PC-9 (cell line): ENCODE results near the gene TENM4. TPM values are rescaled to one million over a fixed set of nuclear protein-coding genes. Genes with fewer than 3 reads are reported as not detected.

Experiments
- BruUV-seq: library from RNA; stranded (reverse); fragments of 400-500 nt; replicated peaks from 2 replicates; lab custom pipeline; 2021; lab: Mats Ljungman, UMichigan
- CTCF ChIA-PET: fragments of 300-600 bp; sonication (Branson Sonifier 250); formaldehyde crosslinking; loops from one replicate; lab custom pipeline; 2022; ENCODE audit warnings: antibody characterized with exemption; lab: Charles Lee
- POLR2A ChIA-PET: fragments of 300-600 bp; sonication (Branson Sonifier 250); formaldehyde crosslinking; loops from one replicate; lab custom pipeline; 2022; ENCODE audit warnings: antibody characterized with exemption; ENCODE audit not compliant: unreplicated experiment; lab: Charles Lee
- DNase-seq, 2 experiments: peaks; one replicate each; pipeline versions ENCODE4 v3.0.0 to v3.0.0-alpha.2; 2015 to 2022; ENCODE audit warnings: mixed read lengths in 1 of 2
- H2AFZ ChIP-seq: fragments of 200-600 bp; sonication (generic); 2 replicates; pipeline ENCODE4 v1.8.1; 2017; ENCODE audit warnings: antibody characterized with exemption
- H3F3A ChIP-seq: fragments of 200-600 bp; sonication (generic); 2 replicates; pipeline ENCODE4 v1.8.1; 2017; ENCODE audit warnings: antibody characterized with exemption, mild to moderate bottlenecking, low read depth; ENCODE audit not compliant: insufficient read depth
- H3K27ac ChIP-seq: fragments of 200-600 bp; sonication (generic); 2 replicates; pipeline ENCODE4 v1.6.1; 2016; ENCODE audit warnings: mixed run types
- H3K27me3 ChIP-seq: fragments of 200-600 bp; sonication (generic); 2 replicates; pipeline ENCODE4 v1.6.1; 2016; ENCODE audit warnings: low read depth, mixed run types; ENCODE audit not compliant: insufficient read depth
- H3K36me3 ChIP-seq: fragments of 200-600 bp; sonication (generic); 2 replicates; pipeline ENCODE4 v1.6.1; 2016; ENCODE audit warnings: low read depth, mixed run types
- H3K4me1 ChIP-seq: fragments of 200-600 bp; sonication (generic); replicated peaks from 2 replicates; pipeline ENCODE4 v1.6.1; 2016; ENCODE audit warnings: mixed run types; ENCODE audit not compliant: insufficient read depth
- H3K4me2 ChIP-seq: fragments of 200-600 bp; sonication (generic); 2 replicates; pipeline ENCODE4 v1.6.1; 2017; ENCODE audit warnings: mixed run types
- H3K4me3 ChIP-seq: fragments of 200-600 bp; sonication (generic); 2 replicates; pipeline ENCODE4 v1.6.1; 2016; ENCODE audit warnings: mixed run types
- H3K79me2 ChIP-seq: fragments of 200-600 bp; sonication (generic); 2 replicates; pipeline ENCODE4 v1.6.1; 2017; ENCODE audit warnings: low read depth, mixed run types
- H3K9me2 ChIP-seq: fragments of 200-600 bp; sonication (generic); 2 replicates; pipeline ENCODE4 v1.8.1; 2017; ENCODE audit warnings: mild to moderate bottlenecking; ENCODE audit not compliant: insufficient read depth
- H3K9me3 ChIP-seq: fragments of 200-600 bp; sonication (generic); 2 replicates; pipeline ENCODE4 v1.8.1; 2016; ENCODE audit warnings: low read depth; ENCODE audit not compliant: insufficient read depth
- H4K20me1 ChIP-seq: fragments of 200-600 bp; sonication (generic); 2 replicates; pipeline ENCODE4 v1.8.1; 2017; ENCODE audit not compliant: insufficient read depth
- CTCF ChIP-seq: fragments of 200-600 bp; sonication (generic); conservative IDR thresholded peaks from 2 replicates; pipeline ENCODE4 v1.6.1; 2017; ENCODE audit warnings: mixed run types, antibody characterized with exemption, mild to moderate bottlenecking, moderate library complexity
- EZH2 ChIP-seq: fragments of 200-600 bp; sonication (generic); IDR thresholded peaks from 2 replicates; pipeline ENCODE4 v1.8.0; 2017; ENCODE audit warnings: antibody characterized with exemption, low read depth
- intact Hi-C: fragments of 100-400 bp; cut with micrococcal nuclease; formaldehyde crosslinking; loops from one replicate; pipeline ENCODE4 v1.10.0; 2022; ENCODE audit not compliant: unreplicated experiment
- total RNA-seq: library from RNA; stranded (reverse); gene quantifications from 2 replicates; pipeline ENCODE4 v1.2.3, GENCODE V29; 2021

Gene TENM4
- total RNA-seq, 1 experiment from 2014 or later = not detected

- no peak overlapping the region for H2AFZ ChIP-seq
- no peak for DNase-seq
- H3K9me3 ChIP-seq = no peaks in the 10 kb centered on the region
- intact Hi-C loops = no loop called here
- H3K4me3 ChIP-seq = no peak overlapping the region
- TF ChIP-seq CTCF (no peak), EZH2 (no peak)
- BruUV-seq = no TSS peak
- no peaks in the 10 kb centered on the region for H4K20me1 ChIP-seq
- H3K36me3 ChIP-seq = no peaks in the 10 kb centered on the region
- H3K4me1 ChIP-seq = no peaks in the 10 kb centered on the region
- peaks cover 59% of the 10 kb centered on the region for H3K27me3 ChIP-seq
- H3F3A ChIP-seq = no peaks in the 10 kb centered on the region
- H3K27ac ChIP-seq = no peak overlapping the region
- no peaks in the 10 kb centered on the region for H3K79me2 ChIP-seq
- POLR2A ChIA-PET = no interaction called here
- no peaks in the 10 kb centered on the region for H3K9me2 ChIP-seq
- CTCF ChIA-PET = interaction anchor here (1.1 kb wide), 1 partner anchor 39 kb away, joined by 14 read pairs; no protein-coding TSS in a partner anchor
- no peak overlapping the region for H3K4me2 ChIP-seq
These were observed 802 bp downstream of the TENM4 start for GRCh38 chr11:79439886-79440570.

DNA sequence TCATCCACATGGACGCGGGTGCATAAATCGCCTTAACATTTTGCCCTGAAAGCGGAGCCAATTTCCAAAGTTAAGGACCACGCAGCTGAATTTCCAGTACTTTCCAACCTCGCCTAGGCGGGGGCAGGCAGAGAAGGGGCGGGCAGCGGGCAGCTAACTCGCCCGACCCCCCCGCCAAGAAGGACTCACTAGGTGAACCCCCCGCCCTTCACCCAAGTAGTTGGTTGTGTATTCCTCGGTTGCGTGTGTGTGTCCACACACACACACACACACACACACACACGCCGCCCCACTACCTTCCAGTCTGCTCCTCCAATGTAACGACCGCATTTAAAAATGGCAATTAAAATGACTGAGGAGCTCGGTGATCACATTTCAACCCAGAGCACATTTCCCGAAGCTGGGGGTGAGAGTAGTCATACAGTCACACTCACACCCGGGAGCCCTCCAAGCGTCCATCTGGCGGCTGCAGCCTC, 1.4 kb downstream of the TENM4 start:
- BruUV-seq = no TSS peak
- Histone ChIP-seq H2AFZ (no peak overlapping the region), H3K4me1 (no peaks in the 10 kb centered on the region), H3K36me3 (no peaks in the 10 kb centered on the region), H3K9me2 (no peaks in the 10 kb centered on the region), H3K27me3 (peaks cover 59% of the 10 kb centered on the region), H3K4me3 (no peak overlapping the region), H3K27ac (no peak overlapping the region), H3K79me2 (no peaks in the 10 kb centered on the region), H3F3A (no peaks in the 10 kb centered on the region), H4K20me1 (no peaks in the 10 kb centered on the region), H3K4me2 (no peak overlapping the region), H3K9me3 (no peaks in the 10 kb centered on the region)
- intact Hi-C loops = no loop called here
- ChIA-PET POLR2A (no interaction called here), CTCF (interaction anchor here (0.5 to 1.1 kb wide), 2 partner anchors 34 to 39 kb away, joined by 4 to 14 read pairs; no protein-coding TSS in a partner anchor)
- no peak for TF ChIP-seq CTCF
- no peak for TF ChIP-seq EZH2
- no peak for DNase-seq

- no peaks in the 10 kb centered on the region for H3K4me1 ChIP-seq
- POLR2A ChIA-PET = no interaction called here
- no peaks in the 10 kb centered on the region for H3K9me2 ChIP-seq
- H3K4me3 ChIP-seq = no peak overlapping the region
- no peaks in the 10 kb centered on the region for H3K79me2 ChIP-seq
- no peaks in the 10 kb centered on the region for H3K36me3 ChIP-seq
- intact Hi-C loops = no loop called here
- CTCF ChIA-PET = interaction anchor here (0.5 kb wide), 1 partner anchor 33 kb away, joined by 4 read pairs; no protein-coding TSS in a partner anchor
- H2AFZ ChIP-seq = no peak overlapping the region
- H3K4me2 ChIP-seq = no peak overlapping the region
- H3K27me3 ChIP-seq = peaks cover 59% of the 10 kb centered on the region
- no peaks in the 10 kb centered on the region for H4K20me1 ChIP-seq
- BruUV-seq = no TSS peak
- TF ChIP-seq CTCF = no peak
- TF ChIP-seq EZH2 = no peak
- H3K9me3 ChIP-seq = no peaks in the 10 kb centered on the region
- no peaks in the 10 kb centered on the region for H3F3A ChIP-seq
- H3K27ac ChIP-seq = no peak overlapping the region
- DNase-seq = no peak
These were observed 2.0 kb downstream of the TENM4 start for GRCh38 chr11:79438631-79439409.
